Upper lobe of left lung (tissue), 6 donors: ENCODE data around the gene MT1M. TPM values are rescaled to one million over a fixed set of nuclear protein-coding genes. Genes with fewer than 3 reads are reported as not detected.

Source experiments
- ATAC-seq, 2 donors: fragments of 200-7000 bp; cut with Tn5 transposase; one replicate each; pipeline ENCODE4 v1.9.1; 2022; ENCODE audit warnings: mild to moderate bottlenecking in 2 of 2, moderate library complexity in 2 of 2; ENCODE audit not compliant: low FRiP score in 2 of 2
- DNase-seq, 2 donors: peaks; one replicate each; pipeline ENCODE4 v3.0.0-alpha.2; 2019 to 2020
- H3K27ac ChIP-seq, 4 donors: fragments of 200-600 bp; sonication (generic); one replicate each; pipeline ENCODE4 v1.5.1; 2016 to 2019
- H3K27me3 ChIP-seq, 4 donors: fragments of 200-600 bp; sonication (generic); one replicate each; pipeline ENCODE4 v1.5.1; 2017 to 2019
- H3K36me3 ChIP-seq, 4 donors: fragments of 200-600 bp; sonication (generic); one replicate each; pipeline ENCODE4 v1.5.1; 2016 to 2019
- H3K4me1 ChIP-seq, 4 donors: fragments of 200-600 bp; sonication (generic); one replicate each; pipeline ENCODE4 v1.5.1; 2018 to 2019
- H3K4me3 ChIP-seq, 4 donors: fragments of 200-600 bp; sonication (generic); one replicate each; pipeline ENCODE4 v1.5.1; 2017 to 2019; ENCODE audit warnings: mild to moderate bottlenecking in 2 of 4, moderate library complexity in 1 of 4
- H3K9me3 ChIP-seq, 4 donors: fragments of 200-600 bp; sonication (generic); one replicate each; pipeline ENCODE4 v1.5.1; 2018 to 2019
- EP300 ChIP-seq, 4 donors: sonication (generic); formaldehyde crosslinking; IDR thresholded peaks; one replicate each; pipeline ENCODE4 v1.5.1; 2017; ENCODE audit warnings: antibody characterized with exemption in 4 of 4, control low read depth in 2 of 4
- POLR2A ChIP-seq, 4 donors: fragments of 450-650 bp; IDR thresholded peaks; one replicate each; pipeline ENCODE4 v1.5.1; 2016 to 2017; ENCODE audit warnings: antibody characterized with exemption in 4 of 4, mild to moderate bottlenecking in 2 of 4
- POLR2AphosphoS5 ChIP-seq, 2 donors: sonication (generic); formaldehyde crosslinking; IDR thresholded peaks; one replicate each; pipeline ENCODE4 v1.5.1; 2017; ENCODE audit warnings: antibody characterized with exemption in 2 of 2
- WGBS, 2 donors: methylation state at CpG; one replicate each; pipeline ENCODE4 v1.1.5; 2017 to 2018; 5-methylcytosine and 5-hydroxymethylcytosine counted together
- total RNA-seq, 6 donors: library from RNA; depleted of rRNA in 4 of 6; stranded (reverse); fragments of >200 nt in 4 of 6; gene quantifications; one replicate each; pipeline versions ENCODE4 v1.1.0 to v1.2.1, GENCODE V29; 2016 to 2021
- TF ChIP-seq, protein P1 (sequence below), 6 experiments: fragments of 450-650 bp in 4 of 6; fragments of 200-600 bp in 2 of 6; sonication (generic) in 2 of 6; IDR thresholded peaks; one replicate each; pipeline ENCODE4 v1.5.1; 2016 to 2019; ENCODE audit warnings: antibody characterized with exemption in 6 of 6
- donor health status: DM: no; HTN: no; CAD: no; lungs with moderate emphysema.
- donor health status: DM: no; HTN: yes; CAD: no; lungs with severe emphysema.

Gene MT1M
- total RNA-seq, 6 donors from 2014 or later = 8.4 to 194 (median 37.0) TPM

DNA sequence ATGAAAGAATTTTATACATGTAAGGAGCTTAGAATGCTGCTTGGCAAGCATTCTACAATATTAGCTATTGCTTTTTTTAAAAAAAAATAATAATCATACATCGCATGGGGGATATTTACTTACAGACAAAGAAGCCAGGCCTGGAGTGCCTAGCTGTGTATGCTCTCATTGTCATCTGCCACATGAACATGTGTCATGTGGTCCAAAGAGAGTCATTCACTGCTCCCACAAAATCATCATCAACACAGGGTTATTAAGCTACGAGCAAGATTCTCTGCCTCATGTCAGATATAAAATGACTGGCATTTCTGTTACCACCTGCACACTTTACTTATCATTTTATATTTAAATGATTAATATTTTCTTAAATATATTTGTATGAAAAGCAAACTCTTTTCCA is 8.8 kb upstream of the MT1M start:
- ATAC-seq = no peak
- WGBS, 2 donors = 89 to 97% methylated on average over 2 of the region's 2 CpGs
- Histone ChIP-seq H3K4me3 (no peak overlapping the region), H3K4me1 (peaks cover 5 to 29% (median 17%) of the 10 kb centered on the region in 4 donors), H3K27ac (no peak overlapping the region), H3K9me3 (no peaks in the 10 kb centered on the region), H3K27me3 (peaks cover 0 to 4% (median 1%) of the 10 kb centered on the region in 4 donors), H3K36me3 (no peaks in the 10 kb centered on the region)
- TF ChIP-seq POLR2A (IDR thresholded peaks at IDR 0.05) (no peak), POLR2AphosphoS5 (IDR thresholded peaks at IDR 0.05) (no peak), EP300 (IDR thresholded peaks at IDR 0.05) (no peak)
- TF ChIP-seq, protein P1, sequence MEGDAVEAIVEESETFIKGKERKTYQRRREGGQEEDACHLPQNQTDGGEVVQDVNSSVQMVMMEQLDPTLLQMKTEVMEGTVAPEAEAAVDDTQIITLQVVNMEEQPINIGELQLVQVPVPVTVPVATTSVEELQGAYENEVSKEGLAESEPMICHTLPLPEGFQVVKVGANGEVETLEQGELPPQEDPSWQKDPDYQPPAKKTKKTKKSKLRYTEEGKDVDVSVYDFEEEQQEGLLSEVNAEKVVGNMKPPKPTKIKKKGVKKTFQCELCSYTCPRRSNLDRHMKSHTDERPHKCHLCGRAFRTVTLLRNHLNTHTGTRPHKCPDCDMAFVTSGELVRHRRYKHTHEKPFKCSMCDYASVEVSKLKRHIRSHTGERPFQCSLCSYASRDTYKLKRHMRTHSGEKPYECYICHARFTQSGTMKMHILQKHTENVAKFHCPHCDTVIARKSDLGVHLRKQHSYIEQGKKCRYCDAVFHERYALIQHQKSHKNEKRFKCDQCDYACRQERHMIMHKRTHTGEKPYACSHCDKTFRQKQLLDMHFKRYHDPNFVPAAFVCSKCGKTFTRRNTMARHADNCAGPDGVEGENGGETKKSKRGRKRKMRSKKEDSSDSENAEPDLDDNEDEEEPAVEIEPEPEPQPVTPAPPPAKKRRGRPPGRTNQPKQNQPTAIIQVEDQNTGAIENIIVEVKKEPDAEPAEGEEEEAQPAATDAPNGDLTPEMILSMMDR (IDR thresholded peaks at IDR 0.05) = no peak
- DNase-seq = no peak

DNA sequence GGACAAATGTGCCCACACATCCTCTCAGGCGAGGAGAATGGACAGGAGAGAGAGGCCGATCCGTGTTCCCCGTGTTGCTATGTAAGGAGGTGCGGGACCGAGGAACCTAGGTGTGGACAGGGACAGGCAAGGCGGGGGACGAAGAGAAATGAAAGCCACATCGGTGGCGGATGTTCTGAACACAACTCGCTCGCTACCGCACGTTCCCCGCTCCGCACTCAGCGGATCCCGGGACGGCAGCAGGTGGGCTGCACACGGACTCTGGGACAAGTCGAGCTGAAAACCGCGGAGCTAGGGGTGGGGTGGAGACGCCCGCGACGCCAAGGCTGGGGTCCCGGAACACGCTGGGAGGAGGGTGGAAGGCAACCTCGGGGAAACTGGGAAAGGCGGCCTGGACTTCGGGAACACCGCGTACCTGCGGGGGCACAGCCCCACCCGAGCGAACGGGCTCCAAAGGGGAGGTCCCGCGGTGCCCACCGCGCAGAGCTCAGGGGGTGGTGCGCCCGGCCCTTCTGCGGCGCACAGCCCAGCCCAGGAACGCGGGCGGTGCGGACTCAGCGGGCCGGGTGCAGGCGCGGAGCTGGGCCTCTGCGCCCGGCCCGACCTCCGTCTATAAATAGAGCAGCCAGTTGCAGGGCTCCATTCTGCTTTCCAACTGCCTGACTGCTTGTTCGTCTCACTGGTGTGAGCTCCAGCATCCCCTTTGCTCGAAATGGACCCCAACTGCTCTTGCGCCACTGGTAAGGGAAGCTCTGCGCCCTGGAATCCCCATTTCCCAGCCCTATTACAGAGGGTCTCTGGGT is 7.1 kb upstream of the MT1M start, which contains the start of gene MT1E:
Gene MT1E (plus strand): TSS at position 642 of the 803 bp plus-strand sequence. CDS start 71 bp downstream, at position 713.
- TF ChIP-seq POLR2A (IDR thresholded peaks at IDR 0.05) (peak; percentile 44 to 93 (median 75)), POLR2AphosphoS5 (IDR thresholded peaks at IDR 0.05) (peak; percentile 93 to 98), EP300 (IDR thresholded peaks at IDR 0.05) (peak in 3 of 4 donors; percentile 91 to 97 (median 95))
- TF ChIP-seq, protein P1 (IDR thresholded peaks at IDR 0.05) = no peak
- peak within 1 kb of the TSS; percentile 88 to 97 (median 92) for H3K27ac ChIP-seq
- peaks cover 5 to 29% (median 17%) of the 10 kb centered on the region in 4 donors for H3K4me1 ChIP-seq
- DNase-seq (peak; percentile 88 to 94), ATAC-seq (peak; percentile 96)
- peak within 1 kb of the TSS; percentile 44 to 70 (median 58) for H3K4me3 ChIP-seq
- peaks cover 0 to 4% (median 1%) of the 10 kb centered on the region in 4 donors for H3K27me3 ChIP-seq
- H3K9me3 ChIP-seq = no peaks in the 10 kb centered on the region
- no peaks in the 10 kb centered on the region for H3K36me3 ChIP-seq
- 0 to 2% methylated on average over 30 to 62 of the region's 62 CpGs for WGBS, 2 donors

DNA sequence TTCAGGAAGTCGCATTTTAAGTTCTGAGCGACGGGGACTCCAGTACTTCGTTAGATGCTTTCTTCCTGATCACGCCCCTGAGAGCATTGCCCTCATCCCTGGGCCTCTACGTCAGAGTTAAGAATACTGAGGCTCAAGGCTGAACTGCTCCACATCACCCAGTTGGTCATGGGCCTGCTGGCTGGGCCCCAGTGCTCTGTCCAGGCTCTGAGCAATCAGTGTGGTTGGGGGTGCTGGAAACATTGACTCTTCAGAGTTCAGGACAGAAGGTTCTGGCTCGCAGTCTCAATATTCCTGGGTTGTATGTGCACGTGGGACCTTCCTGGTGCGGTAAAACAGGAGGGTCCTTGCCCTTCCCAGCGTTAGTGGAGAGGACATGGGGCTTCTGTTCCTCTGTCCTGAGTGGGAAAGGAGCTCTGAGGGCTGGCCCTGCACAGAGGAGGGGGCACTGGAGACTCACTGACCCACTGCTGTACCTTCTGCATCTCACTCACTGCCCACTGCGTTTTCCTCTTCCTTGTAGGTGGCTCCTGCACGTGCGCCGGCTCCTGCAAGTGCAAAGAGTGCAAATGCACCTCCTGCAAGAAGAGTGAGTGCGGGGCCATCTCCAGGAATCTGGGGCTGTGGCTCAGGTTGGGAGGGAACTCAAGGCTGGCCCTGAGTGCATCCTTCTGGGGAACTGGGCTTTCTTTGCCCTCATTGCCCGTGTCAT is 6.4 kb upstream of the MT1M start:
- Histone ChIP-seq H3K27me3 (peaks cover 0 to 4% (median 1%) of the 10 kb centered on the region in 4 donors), H3K4me1 (peaks cover 7 to 29% (median 17%) of the 10 kb centered on the region in 4 donors), H3K36me3 (no peaks in the 10 kb centered on the region), H3K9me3 (no peaks in the 10 kb centered on the region), H3K4me3 (peak overlapping the region; percentile 44 to 70 (median 58)), H3K27ac (peak overlapping the region; percentile 88 to 97 (median 92))
- TF ChIP-seq EP300 (IDR thresholded peaks at IDR 0.05) = no peak
- peak in 1 of 4 donors; percentile 3 for TF ChIP-seq POLR2A (IDR thresholded peaks at IDR 0.05)
- TF ChIP-seq POLR2AphosphoS5 (IDR thresholded peaks at IDR 0.05) = no peak
- TF ChIP-seq, protein P1 (IDR thresholded peaks at IDR 0.05) = no peak
- 24 to 26% methylated on average over 8 to 16 of the region's 16 CpGs for WGBS, 2 donors
- DNase-seq = peak in 1 of 2 donors; percentile 36
- peak; percentile 83 to 88 for ATAC-seq

DNA sequence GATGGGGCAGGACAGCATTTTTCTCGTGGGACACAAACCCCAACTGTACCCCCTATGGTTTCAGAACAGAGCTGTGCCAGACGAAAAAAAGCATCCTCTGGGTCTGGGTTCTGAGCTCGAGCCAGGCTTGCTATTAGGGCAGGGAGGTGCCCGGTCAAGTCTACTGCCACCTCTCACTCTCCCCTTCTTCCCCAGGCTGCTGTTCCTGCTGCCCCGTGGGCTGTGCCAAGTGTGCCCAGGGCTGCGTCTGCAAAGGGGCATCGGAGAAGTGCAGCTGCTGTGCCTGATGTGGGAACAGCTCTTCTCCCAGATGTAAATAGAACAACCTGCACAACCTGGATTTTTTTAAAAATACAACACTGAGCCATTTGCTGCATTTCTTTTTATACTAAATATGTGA is 5.8 kb upstream of the MT1M start:
- Histone ChIP-seq H3K4me1 (peaks cover 9 to 33% (median 17%) of the 10 kb centered on the region in 4 donors), H3K9me3 (no peaks in the 10 kb centered on the region), H3K27ac (peak overlapping the region; percentile 88 to 97 (median 92)), H3K4me3 (peak overlapping the region; percentile 44 to 70 (median 58)), H3K36me3 (no peaks in the 10 kb centered on the region), H3K27me3 (peaks cover 0 to 4% (median 1%) of the 10 kb centered on the region in 4 donors)
- DNase-seq = no peak
- WGBS, 2 donors = 41 to 63% methylated on average over 6 to 7 of the region's 7 CpGs
- TF ChIP-seq, protein P1 (IDR thresholded peaks at IDR 0.05) = no peak
- TF ChIP-seq EP300 (IDR thresholded peaks at IDR 0.05) = no peak
- no peak for TF ChIP-seq POLR2AphosphoS5 (IDR thresholded peaks at IDR 0.05)
- no peak for TF ChIP-seq POLR2A (IDR thresholded peaks at IDR 0.05)
- no peak for ATAC-seq
